ENCODE measurements around the gene R3HDM4. TPM values are rescaled to one million over a fixed set of nuclear protein-coding genes. Genes with fewer than 3 reads are reported as not detected.

Gene R3HDM4
- total RNA-seq, 4 donors from 2014 or later = 29.2 to 45.8 (median 34.9) TPM

GRCh38 chr19:934197-934840 lies 21.3 kb upstream of the R3HDM4 start:
- Histone ChIP-seq H3K4me1 (peaks cover 16 to 20% of the 10 kb centered on the region in 2 donors), H3K4me3 (replicated peaks in 1 of 3) (no peak overlapping the region), H3K27me3 (no peaks in the 10 kb centered on the region), H3K36me3 (no peaks in the 10 kb centered on the region), H3K9me3 (no peaks in the 10 kb centered on the region), H3K27ac (peak overlapping the region; percentile 74 to 76 (median 76))
- no peak for DNase-seq
- TF ChIP-seq CTCF (IDR thresholded peaks at IDR 0.05) (no peak), POLR2A (IDR thresholded peaks at IDR 0.05) (no peak)
- WGBS, 2 donors = 74 to 78% methylated on average over 21 to 26 of the region's 29 CpGs
- intact Hi-C loops (cut with DNase I) = no loop called here

- Histone ChIP-seq H3K27me3 (no peaks in the 10 kb centered on the region), H3K9me3 (no peaks in the 10 kb centered on the region), H3K4me3 (replicated peaks in 1 of 3) (no peak overlapping the region), H3K36me3 (no peaks in the 10 kb centered on the region), H3K4me1 (peaks cover 16 to 20% of the 10 kb centered on the region in 2 donors), H3K27ac (no peak overlapping the region)
- no peak for TF ChIP-seq CTCF (IDR thresholded peaks at IDR 0.05)
- no peak for TF ChIP-seq POLR2A (IDR thresholded peaks at IDR 0.05)
- WGBS, 2 donors = 62 to 81% methylated on average over 7 to 14 of the region's 14 CpGs
- intact Hi-C loops (cut with DNase I) = no loop called here
- no peak for DNase-seq
These were observed 20.5 kb upstream of the R3HDM4 start for GRCh38 chr19:933553-933882.

GRCh38 chr19:932648-933552 lies 19.9 kb upstream of the R3HDM4 start:
- no peaks in the 10 kb centered on the region for H3K9me3 ChIP-seq
- no peaks in the 10 kb centered on the region for H3K36me3 ChIP-seq
- H3K4me1 ChIP-seq = peaks cover 16 to 20% of the 10 kb centered on the region in 2 donors
- H3K27ac ChIP-seq = no peak overlapping the region
- no peaks in the 10 kb centered on the region for H3K27me3 ChIP-seq
- TF ChIP-seq POLR2A (IDR thresholded peaks at IDR 0.05) (no peak), CTCF (IDR thresholded peaks at IDR 0.05) (no peak)
- intact Hi-C loops (cut with DNase I) = no loop called here
- no peak overlapping the region for H3K4me3 ChIP-seq (replicated peaks in 1 of 3)
- WGBS, 2 donors = 69 to 77% methylated on average over 28 to 45 of the region's 54 CpGs
- DNase-seq = peak in 1 of 2 donors; percentile 34

GRCh38 chr19:931860-932647 lies 19.0 kb upstream of the R3HDM4 start:
- Histone ChIP-seq H3K9me3 (no peaks in the 10 kb centered on the region), H3K4me1 (peaks cover 20 to 28% of the 10 kb centered on the region in 2 donors), H3K27ac (no peak overlapping the region), H3K27me3 (no peaks in the 10 kb centered on the region), H3K4me3 (replicated peaks in 1 of 3) (no peak overlapping the region), H3K36me3 (no peaks in the 10 kb centered on the region)
- TF ChIP-seq POLR2A (IDR thresholded peaks at IDR 0.05) (no peak), CTCF (IDR thresholded peaks at IDR 0.05) (no peak)
- WGBS, 2 donors = 90 to 93% methylated on average over 27 to 32 of the region's 32 CpGs
- no peak for DNase-seq
- intact Hi-C loops (cut with DNase I) = no loop called here
